ENCODE results near the gene TTYH2.
"Not testable (repeated sequence)": the region's sequence is repeated elsewhere in the genome, so short reads cannot be mapped to it uniquely, and the experiment has no call there.

TTYH2 gene

GRCh38 chr17:74277935-74278334 is 64.6 kb downstream of the TTYH2 start:
- H3K9me3 Mint-ChIP-seq, result no peaks in the 10 kb centered on the region
- H3K27ac Mint-ChIP-seq, result no peak overlapping the region
- H3K4me1 Mint-ChIP-seq (ENCODE audit: low read depth), result peaks cover 58% of the 10 kb centered on the region

DNA sequence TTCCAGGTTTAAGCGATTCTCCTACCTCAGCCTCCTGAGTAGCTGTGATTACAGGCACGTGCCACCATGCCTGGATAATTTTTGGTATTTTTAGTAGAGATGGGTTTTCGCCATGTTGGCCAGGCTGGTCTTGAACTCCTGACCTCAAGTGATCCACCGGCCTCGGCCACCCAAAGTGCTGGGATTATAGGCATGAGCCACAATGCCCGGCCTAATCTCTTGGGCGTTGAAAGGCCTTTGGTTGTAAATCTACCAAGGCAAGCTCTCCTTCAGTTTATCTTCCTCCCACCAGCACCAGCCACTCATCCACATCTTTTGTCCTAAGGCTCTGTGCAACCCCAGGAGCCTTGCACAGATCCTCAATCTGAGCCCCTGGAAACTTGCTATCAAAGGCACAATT is 66.2 kb downstream of the TTYH2 start:
- Mint-ChIP-seq H3K4me3 (peak overlapping the region; percentile 65), H3K27ac (peak overlapping the region; percentile 94), H3K4me1 (ENCODE audit: low read depth) (peaks cover 54% of the 10 kb centered on the region)
- not testable (repeated sequence) for H3K9me3 Mint-ChIP-seq; DNase-seq (ENCODE audit: low spot score); H3K27me3 Mint-ChIP-seq (ENCODE audit: low read depth); H3K36me3 Mint-ChIP-seq (ENCODE audit: low read depth)

More at GRCh38 chr17:74277935-74278334, 64.6 kb downstream of the TTYH2 start:
- peaks cover 6% of the 10 kb centered on the region for H3K36me3 Mint-ChIP-seq (ENCODE audit: low read depth)
- DNase-seq (ENCODE audit: low spot score), result no peak
- no peaks in the 10 kb centered on the region for H3K27me3 Mint-ChIP-seq (ENCODE audit: low read depth)
- no peak overlapping the region for H3K4me3 Mint-ChIP-seq

GRCh38 chr17:74280093-74280513 is 66.7 kb downstream of the TTYH2 start:
- peak overlapping the region; percentile 65 for H3K4me3 Mint-ChIP-seq
- H3K27ac Mint-ChIP-seq, result peak overlapping the region; percentile 94
- peaks cover 6% of the 10 kb centered on the region for H3K36me3 Mint-ChIP-seq (ENCODE audit: low read depth)
- H3K27me3 Mint-ChIP-seq (ENCODE audit: low read depth), result no peaks in the 10 kb centered on the region
- H3K9me3 Mint-ChIP-seq, result no peaks in the 10 kb centered on the region
- H3K4me1 Mint-ChIP-seq (ENCODE audit: low read depth), result peaks cover 54% of the 10 kb centered on the region
- DNase-seq (ENCODE audit: low spot score), result peak; percentile 74

- no peaks in the 10 kb centered on the region for H3K27me3 Mint-ChIP-seq (ENCODE audit: low read depth)
- H3K4me3 Mint-ChIP-seq, result no peak overlapping the region
- H3K36me3 Mint-ChIP-seq (ENCODE audit: low read depth), result peaks cover 6% of the 10 kb centered on the region
- H3K9me3 Mint-ChIP-seq, result no peaks in the 10 kb centered on the region
- peak overlapping the region; percentile 100 for H3K27ac Mint-ChIP-seq
- peaks cover 48% of the 10 kb centered on the region for H3K4me1 Mint-ChIP-seq (ENCODE audit: low read depth)
- DNase-seq (ENCODE audit: low spot score), result no peak
Observed at GRCh38 chr17:74281799-74282198, 68.4 kb downstream of the TTYH2 start.

DNA sequence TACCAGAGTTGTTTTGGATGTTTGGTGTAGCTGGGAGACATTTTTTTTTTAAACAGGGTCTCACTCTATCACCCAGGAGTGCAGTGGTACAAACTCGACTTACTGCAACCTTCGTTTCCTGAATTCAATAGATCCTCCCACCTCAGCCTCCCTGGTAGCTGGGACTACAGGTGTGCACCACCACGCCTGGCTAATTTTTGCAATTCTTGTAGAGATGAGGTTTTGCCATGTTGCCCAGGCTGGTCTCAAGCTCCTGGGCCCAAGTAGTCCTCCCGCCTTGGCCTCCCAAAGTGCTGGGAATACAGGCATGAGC is 68.9 kb downstream of the TTYH2 start:
- not testable (repeated sequence) for H3K27me3 Mint-ChIP-seq (ENCODE audit: low read depth); H3K9me3 Mint-ChIP-seq; H3K36me3 Mint-ChIP-seq (ENCODE audit: low read depth); DNase-seq (ENCODE audit: low spot score)
- H3K27ac Mint-ChIP-seq, result peak overlapping the region; percentile 100
- H3K4me3 Mint-ChIP-seq, result peak overlapping the region; percentile 79
- H3K4me1 Mint-ChIP-seq (ENCODE audit: low read depth), result peaks cover 50% of the 10 kb centered on the region

GRCh38 chr17:74282587-74283370 is 69.4 kb downstream of the TTYH2 start:
- Mint-ChIP-seq H3K27me3 (ENCODE audit: low read depth) (no peaks in the 10 kb centered on the region), H3K9me3 (no peaks in the 10 kb centered on the region), H3K36me3 (ENCODE audit: low read depth) (peaks cover 6% of the 10 kb centered on the region), H3K27ac (peak overlapping the region; percentile 100), H3K4me1 (ENCODE audit: low read depth) (peaks cover 52% of the 10 kb centered on the region), H3K4me3 (peak overlapping the region; percentile 79)
- peak; percentile 86 for DNase-seq (ENCODE audit: low spot score)

DNA sequence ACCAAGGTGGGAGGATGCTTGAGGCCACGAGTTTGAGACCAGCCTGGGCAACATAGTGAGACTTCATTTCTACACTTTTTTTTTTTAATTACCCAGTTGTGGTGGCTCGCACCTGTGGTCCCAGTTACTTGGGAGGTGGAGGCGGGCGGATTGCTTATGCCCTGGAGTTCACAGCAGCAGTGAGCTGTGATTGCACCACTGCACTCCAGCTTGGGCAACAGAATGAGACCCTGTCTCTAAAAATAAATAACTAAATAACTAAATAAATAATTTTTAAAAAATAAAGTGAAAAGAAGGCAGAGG is 70.0 kb downstream of the TTYH2 start:
- peak overlapping the region; percentile 79 for H3K4me3 Mint-ChIP-seq

GRCh38 chr17:74287031-74287602 is 73.7 kb downstream of the TTYH2 start:
- DNase-seq (ENCODE audit: low spot score), result no peak
- Mint-ChIP-seq H3K27ac (peak overlapping the region; percentile 49), H3K9me3 (no peaks in the 10 kb centered on the region), H3K27me3 (ENCODE audit: low read depth) (no peaks in the 10 kb centered on the region), H3K36me3 (ENCODE audit: low read depth) (no peaks in the 10 kb centered on the region), H3K4me3 (no peak overlapping the region), H3K4me1 (ENCODE audit: low read depth) (peaks cover 40% of the 10 kb centered on the region)

More for the DNA sequence above, 70.0 kb downstream of the TTYH2 start:
- H3K27ac Mint-ChIP-seq, result peak overlapping the region; percentile 100
- H3K9me3 Mint-ChIP-seq, result no peaks in the 10 kb centered on the region
- DNase-seq (ENCODE audit: low spot score), result no peak
- peaks cover 6% of the 10 kb centered on the region for H3K36me3 Mint-ChIP-seq (ENCODE audit: low read depth)
- no peaks in the 10 kb centered on the region for H3K27me3 Mint-ChIP-seq (ENCODE audit: low read depth)
- H3K4me1 Mint-ChIP-seq (ENCODE audit: low read depth), result peaks cover 50% of the 10 kb centered on the region

DNA sequence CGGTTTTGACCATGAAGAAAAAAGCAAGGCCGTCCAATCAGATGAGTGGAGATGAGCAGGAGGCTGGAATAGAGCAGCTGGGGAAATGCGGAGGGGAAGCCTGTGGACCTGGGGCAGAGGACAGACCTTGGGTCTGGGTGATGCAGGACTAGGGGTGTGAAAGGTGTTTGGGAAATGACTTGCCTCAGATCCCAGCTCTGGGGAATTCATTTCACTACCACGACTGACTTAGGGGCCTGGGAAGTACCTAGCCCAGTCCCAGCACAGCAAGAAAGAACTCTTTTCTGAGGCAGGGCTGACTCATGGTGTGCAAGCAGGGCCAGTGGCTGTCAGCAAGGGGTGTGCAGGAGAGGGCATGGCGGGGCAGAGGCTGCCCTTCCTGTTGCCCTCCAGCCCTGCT is 75.4 kb downstream of the TTYH2 start:
- Mint-ChIP-seq H3K4me1 (ENCODE audit: low read depth) (peaks cover 30% of the 10 kb centered on the region), H3K9me3 (no peaks in the 10 kb centered on the region)

GRCh38 chr17:74289688-74290087 is 76.3 kb downstream of the TTYH2 start:
- no peak for DNase-seq (ENCODE audit: low spot score)
- Mint-ChIP-seq H3K4me3 (no peak overlapping the region), H3K27me3 (ENCODE audit: low read depth) (no peaks in the 10 kb centered on the region), H3K9me3 (no peaks in the 10 kb centered on the region), H3K36me3 (ENCODE audit: low read depth) (no peaks in the 10 kb centered on the region), H3K27ac (peak overlapping the region; percentile 10), H3K4me1 (ENCODE audit: low read depth) (peaks cover 28% of the 10 kb centered on the region)

More for the DNA sequence above, 75.4 kb downstream of the TTYH2 start:
- H3K36me3 Mint-ChIP-seq (ENCODE audit: low read depth), result no peaks in the 10 kb centered on the region
- DNase-seq (ENCODE audit: low spot score), result peak; percentile 49
- peak overlapping the region; percentile 73 for H3K27ac Mint-ChIP-seq
- no peak overlapping the region for H3K4me3 Mint-ChIP-seq
- no peaks in the 10 kb centered on the region for H3K27me3 Mint-ChIP-seq (ENCODE audit: low read depth)

DNA sequence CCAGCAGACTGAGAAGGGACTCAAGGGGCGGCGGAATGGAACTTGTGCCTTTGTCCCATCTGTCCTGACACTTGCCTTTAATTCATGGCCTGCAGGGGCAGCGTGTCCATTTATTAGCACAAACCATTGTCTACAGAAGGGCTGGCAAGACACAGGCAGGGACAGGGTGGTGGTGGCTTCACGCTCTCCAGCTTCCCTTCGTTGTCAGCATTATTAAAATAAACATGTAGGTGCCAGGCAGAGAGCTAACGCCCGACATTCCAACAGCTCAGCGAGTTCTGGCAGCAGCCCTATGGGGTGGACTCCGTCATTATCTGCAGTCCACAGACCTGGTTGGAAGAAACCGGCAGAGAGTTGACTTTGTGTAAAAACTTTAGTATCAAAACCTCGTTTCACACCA is 77.0 kb downstream of the TTYH2 start:
- Mint-ChIP-seq H3K27ac (no peak overlapping the region), H3K4me3 (no peak overlapping the region), H3K27me3 (ENCODE audit: low read depth) (no peaks in the 10 kb centered on the region), H3K36me3 (ENCODE audit: low read depth) (no peaks in the 10 kb centered on the region), H3K9me3 (no peaks in the 10 kb centered on the region), H3K4me1 (ENCODE audit: low read depth) (peaks cover 21% of the 10 kb centered on the region)
- DNase-seq (ENCODE audit: low spot score), result no peak

DNA sequence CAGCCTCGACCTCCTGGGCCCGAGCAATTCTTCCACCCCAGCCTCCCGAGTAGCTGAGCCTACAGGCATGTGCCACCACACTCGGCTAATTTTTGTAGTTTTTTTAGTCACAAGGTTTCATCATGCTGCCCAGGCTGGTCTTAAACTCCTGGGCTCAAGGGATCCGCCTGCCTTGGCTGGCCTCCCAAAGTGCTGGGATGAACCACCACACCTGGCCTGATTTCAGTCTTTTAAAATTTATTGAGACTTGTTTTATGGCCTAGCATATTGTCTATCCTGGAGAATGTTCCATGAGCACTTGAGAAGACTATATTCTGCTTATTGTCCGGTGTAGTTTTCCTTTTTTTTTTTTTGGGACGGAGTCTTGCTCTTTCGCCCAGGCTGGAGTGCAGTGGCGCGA is 79.1 kb downstream of the TTYH2 start:
- no peak overlapping the region for H3K27ac Mint-ChIP-seq
- peaks cover 23% of the 10 kb centered on the region for H3K4me1 Mint-ChIP-seq (ENCODE audit: low read depth)
- no peaks in the 10 kb centered on the region for H3K36me3 Mint-ChIP-seq (ENCODE audit: low read depth)
- H3K27me3 Mint-ChIP-seq (ENCODE audit: low read depth), result no peaks in the 10 kb centered on the region
- no peak for DNase-seq (ENCODE audit: low spot score)
- H3K4me3 Mint-ChIP-seq, result no peak overlapping the region
- H3K9me3 Mint-ChIP-seq, result no peaks in the 10 kb centered on the region

DNA sequence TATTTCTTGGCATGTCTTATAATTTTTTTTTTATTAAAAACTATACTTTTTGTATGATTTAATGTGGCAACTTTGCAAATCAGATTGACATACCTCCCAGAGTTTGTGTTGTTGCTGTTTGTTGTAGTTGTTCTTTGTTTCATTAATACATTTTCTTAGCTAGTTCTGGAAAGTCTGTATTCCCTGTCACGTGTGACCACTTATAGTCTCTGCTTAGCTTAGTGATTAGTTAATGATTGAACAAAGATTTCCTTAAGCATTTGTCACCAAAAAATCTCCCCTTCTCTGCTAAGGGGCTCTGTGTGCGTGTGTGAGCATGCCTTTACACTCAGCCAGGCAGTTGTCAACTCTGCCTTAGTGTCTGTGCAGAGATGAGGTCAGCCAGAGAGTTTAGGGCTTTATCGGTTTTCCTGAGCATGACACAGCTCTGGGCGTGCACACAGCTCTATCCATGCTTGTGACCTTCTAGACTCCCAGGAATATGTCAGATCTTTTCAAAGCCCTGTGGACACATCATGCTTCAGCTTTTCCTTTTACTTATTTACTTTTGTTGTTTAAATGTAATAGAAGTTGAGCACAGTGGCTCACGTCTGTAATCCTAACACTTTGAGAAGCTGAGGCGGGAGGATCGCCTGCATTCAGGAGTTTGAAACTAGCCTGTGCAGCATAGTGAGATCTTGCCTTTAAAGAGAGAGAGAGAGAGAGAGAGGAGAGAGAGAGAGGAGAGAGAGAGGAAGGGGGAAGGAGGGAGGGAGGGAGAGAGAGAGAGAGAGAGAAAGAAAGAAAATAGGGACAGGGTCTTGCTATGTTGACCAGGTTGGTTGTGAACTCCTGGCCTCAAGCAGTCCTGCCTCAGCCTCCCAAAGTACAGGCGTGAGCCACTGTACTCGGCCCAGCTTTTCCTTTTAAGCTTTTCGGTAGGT is 82.5 kb downstream of the TTYH2 start:
- Mint-ChIP-seq H3K4me3 (no peak overlapping the region), H3K9me3 (no peaks in the 10 kb centered on the region), H3K4me1 (ENCODE audit: low read depth) (peaks cover 16% of the 10 kb centered on the region), H3K36me3 (ENCODE audit: low read depth) (no peaks in the 10 kb centered on the region), H3K27ac (no peak overlapping the region), H3K27me3 (ENCODE audit: low read depth) (peaks cover 2% of the 10 kb centered on the region)
- DNase-seq (ENCODE audit: low spot score), result no peak

DNA sequence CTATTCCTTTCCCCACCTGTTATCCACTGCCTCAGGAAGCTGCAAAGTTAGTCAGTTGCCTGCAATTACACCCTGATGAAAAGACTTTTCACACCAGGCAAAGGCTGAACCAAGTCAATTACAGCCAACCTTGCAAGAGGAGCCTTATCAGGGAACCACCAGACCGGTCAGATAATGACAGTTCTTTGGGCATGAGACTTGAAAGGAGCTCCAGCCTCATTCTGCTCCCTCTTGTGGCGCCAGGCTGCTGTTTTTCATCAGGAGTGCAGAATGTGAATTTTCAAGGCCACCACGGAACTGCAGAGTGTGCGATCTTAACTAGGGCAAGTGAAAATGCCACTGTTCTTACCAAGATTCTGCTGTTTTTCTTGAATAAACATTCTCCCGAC is 83.2 kb downstream of the TTYH2 start:
- no peak overlapping the region for H3K4me3 Mint-ChIP-seq
- peaks cover 21% of the 10 kb centered on the region for H3K4me1 Mint-ChIP-seq (ENCODE audit: low read depth)
- H3K27me3 Mint-ChIP-seq (ENCODE audit: low read depth), result peaks cover 2% of the 10 kb centered on the region
- no peaks in the 10 kb centered on the region for H3K9me3 Mint-ChIP-seq
- DNase-seq (ENCODE audit: low spot score), result peak; percentile 37
- H3K36me3 Mint-ChIP-seq (ENCODE audit: low read depth), result no peaks in the 10 kb centered on the region
- no peak overlapping the region for H3K27ac Mint-ChIP-seq

Measured in T-helper 2 cell treated with Interferon-gamma antibody and Interleukin-4, amounts not matched to agents 5 μg/mL and 100 μg/mL, for 36 hours (primary cell).